PFSK-1 (cell line): ENCODE results near the gene NUDCD3.

Experiments used
- FOXP2 ChIP-seq: optimal IDR thresholded peaks from 2 replicates; pipeline ENCODE3; 2011; ENCODE audit warnings: borderline replicate concordance, control low read depth, inconsistent platforms; ENCODE audit not compliant: insufficient read depth; ENCODE audit errors: extremely low read length, extremely low read depth
- POLR2AphosphoS5 ChIP-seq: IDR thresholded peaks from 2 replicates; pipeline ENCODE4 v1.6.1; 2012; ENCODE audit warnings: low read depth, mild to moderate bottlenecking, control low read depth, low read length, moderate library complexity
- SIN3A ChIP-seq: IDR thresholded peaks from 2 replicates; pipeline ENCODE4 v1.6.1; 2012; ENCODE audit warnings: mild to moderate bottlenecking, low read length, moderate library complexity, borderline replicate concordance; ENCODE audit not compliant: insufficient read depth
- TAF1 ChIP-seq: IDR thresholded peaks from 2 replicates; pipeline ENCODE4 v1.6.1; 2012; ENCODE audit warnings: low read length, control low read depth, borderline replicate concordance; ENCODE audit not compliant: insufficient read depth
- TF ChIP-seq, protein P1 (sequence below), 2 experiments: IDR thresholded peaks; 2 replicates each; pipeline versions ENCODE4 v1.6.1 to v1.8.0; 2011 to 2012; ENCODE audit warnings: low read depth in 2 of 2, low read length in 2 of 2, control low read depth in 1 of 2, inconsistent platforms in 1 of 2, mild to moderate bottlenecking in 1 of 2, moderate library complexity in 1 of 2; ENCODE audit not compliant: insufficient read depth in 1 of 2

NUDCD3 gene

GRCh38 chr7:44511236-44511635 is 20.8 kb upstream of the NUDCD3 start:
- no peak for TF ChIP-seq TAF1
- TF ChIP-seq, protein P1, sequence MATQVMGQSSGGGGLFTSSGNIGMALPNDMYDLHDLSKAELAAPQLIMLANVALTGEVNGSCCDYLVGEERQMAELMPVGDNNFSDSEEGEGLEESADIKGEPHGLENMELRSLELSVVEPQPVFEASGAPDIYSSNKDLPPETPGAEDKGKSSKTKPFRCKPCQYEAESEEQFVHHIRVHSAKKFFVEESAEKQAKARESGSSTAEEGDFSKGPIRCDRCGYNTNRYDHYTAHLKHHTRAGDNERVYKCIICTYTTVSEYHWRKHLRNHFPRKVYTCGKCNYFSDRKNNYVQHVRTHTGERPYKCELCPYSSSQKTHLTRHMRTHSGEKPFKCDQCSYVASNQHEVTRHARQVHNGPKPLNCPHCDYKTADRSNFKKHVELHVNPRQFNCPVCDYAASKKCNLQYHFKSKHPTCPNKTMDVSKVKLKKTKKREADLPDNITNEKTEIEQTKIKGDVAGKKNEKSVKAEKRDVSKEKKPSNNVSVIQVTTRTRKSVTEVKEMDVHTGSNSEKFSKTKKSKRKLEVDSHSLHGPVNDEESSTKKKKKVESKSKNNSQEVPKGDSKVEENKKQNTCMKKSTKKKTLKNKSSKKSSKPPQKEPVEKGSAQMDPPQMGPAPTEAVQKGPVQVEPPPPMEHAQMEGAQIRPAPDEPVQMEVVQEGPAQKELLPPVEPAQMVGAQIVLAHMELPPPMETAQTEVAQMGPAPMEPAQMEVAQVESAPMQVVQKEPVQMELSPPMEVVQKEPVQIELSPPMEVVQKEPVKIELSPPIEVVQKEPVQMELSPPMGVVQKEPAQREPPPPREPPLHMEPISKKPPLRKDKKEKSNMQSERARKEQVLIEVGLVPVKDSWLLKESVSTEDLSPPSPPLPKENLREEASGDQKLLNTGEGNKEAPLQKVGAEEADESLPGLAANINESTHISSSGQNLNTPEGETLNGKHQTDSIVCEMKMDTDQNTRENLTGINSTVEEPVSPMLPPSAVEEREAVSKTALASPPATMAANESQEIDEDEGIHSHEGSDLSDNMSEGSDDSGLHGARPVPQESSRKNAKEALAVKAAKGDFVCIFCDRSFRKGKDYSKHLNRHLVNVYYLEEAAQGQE (IDR thresholded peaks at IDR 0.05; ENCODE audit: insufficient read depth in 1 of 2, low read depth in 2 of 2, low read length in 2 of 2): no peak
- TF ChIP-seq POLR2AphosphoS5: no peak
- TF ChIP-seq SIN3A: no peak
- no peak for TF ChIP-seq FOXP2

DNA sequence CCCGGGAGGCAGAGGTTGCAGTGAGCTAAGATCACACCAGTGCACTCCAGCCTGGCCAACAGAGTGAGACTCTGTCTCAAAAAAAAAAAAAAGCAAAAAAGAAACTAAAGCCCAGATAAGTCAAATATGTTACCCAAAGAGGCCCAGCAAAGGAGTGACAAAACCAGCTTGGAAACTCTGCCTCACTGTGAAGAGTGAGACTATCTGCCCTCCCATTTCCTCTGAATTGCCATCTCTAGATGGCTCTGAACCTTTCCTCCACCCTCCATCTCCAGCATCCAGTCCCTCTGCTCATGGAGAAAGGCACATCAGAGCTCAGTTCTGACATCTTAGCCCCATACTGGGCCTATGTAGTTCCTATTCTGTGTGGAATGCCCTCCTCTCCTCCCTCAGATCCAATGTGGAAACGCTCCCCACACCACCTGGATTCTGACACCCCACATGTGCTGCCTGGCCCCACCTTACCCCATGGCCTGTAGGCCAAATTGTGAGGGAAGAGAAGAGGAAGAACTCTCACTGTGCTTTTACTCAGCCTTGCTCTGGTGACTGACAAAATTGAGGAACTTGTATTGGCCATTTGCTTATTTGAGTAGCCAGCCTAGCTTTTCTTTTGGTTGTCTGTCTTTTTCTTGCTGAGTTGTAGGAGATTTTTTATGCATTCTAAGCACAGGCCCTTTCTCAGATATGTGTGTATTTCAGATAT is 18.0 kb upstream of the NUDCD3 start:
- no peak for TF ChIP-seq TAF1
- no peak for TF ChIP-seq POLR2AphosphoS5
- no peak for TF ChIP-seq FOXP2
- TF ChIP-seq, protein P1 (IDR thresholded peaks at IDR 0.05; ENCODE audit: insufficient read depth in 1 of 2, low read depth in 2 of 2, low read length in 2 of 2): no peak
- TF ChIP-seq SIN3A: no peak

DNA sequence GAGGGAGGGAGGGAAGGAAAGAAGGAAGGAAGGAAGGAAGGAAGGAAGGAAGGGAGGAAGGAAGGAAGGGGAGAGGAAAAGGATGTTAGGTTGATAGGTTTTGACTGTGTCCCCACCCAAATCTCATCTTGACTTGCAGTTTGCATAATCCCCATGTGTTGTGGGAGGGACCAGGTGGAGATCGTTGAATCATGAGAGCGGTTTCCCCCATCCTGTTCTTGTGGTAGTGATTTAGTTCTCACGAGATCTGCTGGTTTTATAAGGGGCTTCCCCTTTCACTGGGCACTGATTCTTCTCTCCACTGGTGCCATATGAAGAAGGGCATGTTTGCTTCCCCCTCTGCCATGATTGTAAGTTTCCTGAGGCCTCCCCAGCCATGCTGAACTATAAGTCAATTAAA is 15.1 kb upstream of the NUDCD3 start:
- TF ChIP-seq FOXP2 (no peak), TAF1 (no peak), POLR2AphosphoS5 (no peak), SIN3A (no peak)
- TF ChIP-seq, protein P1 (IDR thresholded peaks at IDR 0.05; ENCODE audit: insufficient read depth in 1 of 2, low read depth in 2 of 2, low read length in 2 of 2): no peak

GRCh38 chr7:44498230-44498954 is 7.9 kb upstream of the NUDCD3 start:
- TF ChIP-seq POLR2AphosphoS5 (no peak), FOXP2 (no peak), SIN3A (no peak), TAF1 (no peak)
- TF ChIP-seq, protein P1 (IDR thresholded peaks at IDR 0.05; ENCODE audit: insufficient read depth in 1 of 2, low read depth in 2 of 2, low read length in 2 of 2): no peak
